Stimulated activated effector memory CD8-positive, alpha-beta T cell treated with anti-CD3 and anti-CD28 coated beads, Interleukin-12 subunit alpha, Interleukin-12 subunit beta, amount 100 ng/mL, for 72 hours (primary cell): ENCODE measurements around the gene ARHGEF6.
"Not testable (repeated sequence)": the region's sequence is repeated elsewhere in the genome, so short reads cannot be mapped to it uniquely, and the experiment has no call there.

ENCODE experiments used
- ATAC-seq: fragments of 150-1000 bp; cut with Tn5 transposase; 2 replicates; pipeline ENCODE4 v1.10.0; 2021
- DNase-seq, 2 donors: peaks; one replicate each; pipeline ENCODE4 v3.0.0; 2021 to 2022; ENCODE audit warnings: low spot score in 2 of 2
- H3K27ac Mint-ChIP-seq: one replicate; pipeline ENCODE4 v1.8.0; 2022; ENCODE audit warnings: mild to moderate bottlenecking, mixed read lengths
- H3K36me3 Mint-ChIP-seq: one replicate; pipeline ENCODE4 v1.8.0; 2022; ENCODE audit warnings: mild to moderate bottlenecking, mixed read lengths
- H3K4me1 Mint-ChIP-seq: one replicate; pipeline ENCODE4 v1.8.0; 2022; ENCODE audit warnings: mixed read lengths
- H3K4me3 Mint-ChIP-seq: one replicate; pipeline ENCODE4 v1.8.0; 2022; ENCODE audit warnings: mild to moderate bottlenecking, mixed read lengths
- H3K9me3 Mint-ChIP-seq: one replicate; pipeline ENCODE4 v1.8.0; 2022; ENCODE audit warnings: mixed read lengths

Gene ARHGEF6, protein sequence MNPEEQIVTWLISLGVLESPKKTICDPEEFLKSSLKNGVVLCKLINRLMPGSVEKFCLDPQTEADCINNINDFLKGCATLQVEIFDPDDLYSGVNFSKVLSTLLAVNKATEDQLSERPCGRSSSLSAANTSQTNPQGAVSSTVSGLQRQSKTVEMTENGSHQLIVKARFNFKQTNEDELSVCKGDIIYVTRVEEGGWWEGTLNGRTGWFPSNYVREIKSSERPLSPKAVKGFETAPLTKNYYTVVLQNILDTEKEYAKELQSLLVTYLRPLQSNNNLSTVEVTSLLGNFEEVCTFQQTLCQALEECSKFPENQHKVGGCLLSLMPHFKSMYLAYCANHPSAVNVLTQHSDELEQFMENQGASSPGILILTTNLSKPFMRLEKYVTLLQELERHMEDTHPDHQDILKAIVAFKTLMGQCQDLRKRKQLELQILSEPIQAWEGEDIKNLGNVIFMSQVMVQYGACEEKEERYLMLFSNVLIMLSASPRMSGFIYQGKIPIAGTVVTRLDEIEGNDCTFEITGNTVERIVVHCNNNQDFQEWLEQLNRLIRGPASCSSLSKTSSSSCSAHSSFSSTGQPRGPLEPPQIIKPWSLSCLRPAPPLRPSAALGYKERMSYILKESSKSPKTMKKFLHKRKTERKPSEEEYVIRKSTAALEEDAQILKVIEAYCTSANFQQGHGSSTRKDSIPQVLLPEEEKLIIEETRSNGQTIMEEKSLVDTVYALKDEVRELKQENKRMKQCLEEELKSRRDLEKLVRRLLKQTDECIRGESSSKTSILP

DNA sequence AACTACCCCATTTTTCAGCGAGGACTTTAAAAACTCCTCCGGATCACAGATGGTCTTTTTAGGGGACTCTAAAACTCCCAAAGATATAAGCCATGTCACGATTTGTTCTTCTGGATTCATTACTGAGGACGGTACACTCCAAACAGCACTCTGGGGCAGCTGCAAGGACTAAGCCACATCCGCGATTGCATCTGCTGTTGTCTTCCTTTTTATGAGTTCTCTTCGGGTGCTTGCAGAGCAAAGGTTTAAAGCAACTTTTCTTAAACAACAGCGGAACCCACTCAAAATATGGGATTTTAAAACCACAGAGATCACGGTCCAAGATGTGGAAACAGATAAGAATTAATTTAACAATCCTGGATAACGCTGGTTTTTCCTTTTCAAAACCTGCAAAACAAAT is at the start of gene ARHGEF6:
TSS of gene ARHGEF6 (minus strand) at position 170 of the 400 bp plus-strand sequence. CDS start at position 120, 50 bp downstream.
- Mint-ChIP-seq H3K4me3 (peak within 1 kb of the TSS; percentile 84), H3K9me3 (no peaks in the 10 kb centered on the region), H3K4me1 (peaks cover 43% of the 10 kb centered on the region), H3K36me3 (no peaks in the 10 kb centered on the region), H3K27ac (peak within 1 kb of the TSS; percentile 97)
- peak in 1 of 2 donors; percentile 48 for DNase-seq
- peak; percentile 72 for ATAC-seq

DNA sequence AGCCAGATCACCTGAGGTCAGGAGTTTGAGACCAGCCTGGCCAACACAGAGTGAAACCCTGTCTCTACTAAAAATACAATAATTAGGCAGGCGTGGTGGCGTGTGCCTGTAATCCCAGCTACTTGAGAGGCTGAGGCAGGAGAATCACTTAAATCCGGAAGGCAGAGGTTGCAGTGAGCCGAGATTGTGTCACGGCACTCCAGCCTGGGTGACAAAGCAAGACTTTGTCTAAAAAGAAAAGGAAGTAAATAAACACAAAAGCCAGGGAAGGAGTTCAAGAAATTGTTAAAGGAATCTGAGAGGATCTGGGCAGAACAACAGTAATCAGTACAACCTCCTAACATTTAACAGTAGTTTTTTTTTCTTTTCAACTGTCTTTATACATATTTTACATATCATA is 48.7 kb upstream of the ARHGEF6 start:
- H3K9me3 Mint-ChIP-seq, result no peaks in the 10 kb centered on the region
- H3K27ac Mint-ChIP-seq, result no peak overlapping the region
- H3K4me3 Mint-ChIP-seq, result no peak overlapping the region
- DNase-seq (no peak), ATAC-seq (no peak)
- no peaks in the 10 kb centered on the region for H3K4me1 Mint-ChIP-seq
- H3K36me3 Mint-ChIP-seq, result no peaks in the 10 kb centered on the region

DNA sequence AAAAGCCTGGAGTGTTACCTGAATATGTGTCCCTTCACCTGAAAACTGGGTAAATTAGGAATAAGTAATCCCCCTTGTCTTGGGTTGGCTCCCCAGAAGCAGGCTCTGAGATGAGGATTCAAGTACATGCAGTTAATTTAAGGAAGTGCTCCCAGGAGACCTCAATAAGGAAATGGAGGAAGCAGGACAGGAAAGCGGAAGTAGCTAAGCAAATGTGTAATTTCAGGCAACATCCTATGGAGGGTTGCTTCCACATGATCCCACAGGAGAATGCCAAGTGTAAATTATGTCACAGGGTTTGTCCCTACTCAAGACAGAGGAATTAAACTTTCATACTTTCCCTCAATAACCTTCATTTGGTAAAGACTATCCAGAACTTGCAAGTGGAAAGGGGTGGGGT is 48.1 kb upstream of the ARHGEF6 start:
- Mint-ChIP-seq H3K36me3 (no peaks in the 10 kb centered on the region), H3K4me1 (no peaks in the 10 kb centered on the region), H3K4me3 (no peak overlapping the region), H3K9me3 (no peaks in the 10 kb centered on the region), H3K27ac (no peak overlapping the region)
- no peak for ATAC-seq
- DNase-seq, result no peak

DNA sequence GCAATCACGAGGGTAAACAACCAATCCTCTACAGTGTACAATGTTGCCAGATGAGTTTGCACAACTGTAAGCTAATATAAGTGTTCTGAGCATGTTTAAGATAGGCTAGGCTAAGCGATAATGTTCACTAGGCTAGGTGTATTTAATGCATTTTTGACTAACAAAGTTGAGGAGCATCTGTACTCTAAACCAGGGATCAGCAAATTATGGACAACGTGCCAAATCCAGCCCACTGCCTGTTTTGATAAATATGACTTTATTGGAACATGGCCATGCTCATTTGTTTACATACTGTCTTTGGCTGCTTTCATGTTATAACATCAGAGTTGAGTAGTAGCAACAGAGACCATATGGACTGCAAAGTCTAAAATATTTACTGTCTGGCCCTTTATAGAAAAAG is 46.3 kb upstream of the ARHGEF6 start:
- DNase-seq (no peak), ATAC-seq (no peak)
- no peaks in the 10 kb centered on the region for H3K9me3 Mint-ChIP-seq
- H3K4me1 Mint-ChIP-seq, result no peaks in the 10 kb centered on the region
- no peak overlapping the region for H3K4me3 Mint-ChIP-seq
- no peaks in the 10 kb centered on the region for H3K36me3 Mint-ChIP-seq
- H3K27ac Mint-ChIP-seq, result no peak overlapping the region

DNA sequence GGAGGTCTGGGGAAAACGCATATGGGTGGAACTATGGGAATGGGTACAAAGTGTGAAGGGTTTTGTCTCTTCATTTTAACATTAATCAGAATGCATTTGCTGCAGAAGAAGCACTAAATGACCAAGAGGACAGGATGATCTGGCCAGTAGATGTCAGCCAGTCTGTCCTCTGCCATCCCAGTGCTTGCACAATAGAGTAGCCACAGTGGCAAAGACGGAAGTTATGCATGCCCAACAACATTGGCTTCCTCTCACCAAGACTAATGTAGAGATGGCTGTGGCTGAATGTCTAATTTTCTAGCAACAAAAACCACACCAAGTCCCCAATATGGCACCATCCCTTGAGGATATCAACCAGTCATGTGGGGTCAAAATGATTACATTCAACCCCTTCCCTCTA is 45.0 kb upstream of the ARHGEF6 start:
- Mint-ChIP-seq H3K9me3 (no peaks in the 10 kb centered on the region), H3K4me3 (no peak overlapping the region), H3K27ac (no peak overlapping the region), H3K36me3 (no peaks in the 10 kb centered on the region), H3K4me1 (no peaks in the 10 kb centered on the region)
- ATAC-seq, result no peak
- DNase-seq, result no peak

DNA sequence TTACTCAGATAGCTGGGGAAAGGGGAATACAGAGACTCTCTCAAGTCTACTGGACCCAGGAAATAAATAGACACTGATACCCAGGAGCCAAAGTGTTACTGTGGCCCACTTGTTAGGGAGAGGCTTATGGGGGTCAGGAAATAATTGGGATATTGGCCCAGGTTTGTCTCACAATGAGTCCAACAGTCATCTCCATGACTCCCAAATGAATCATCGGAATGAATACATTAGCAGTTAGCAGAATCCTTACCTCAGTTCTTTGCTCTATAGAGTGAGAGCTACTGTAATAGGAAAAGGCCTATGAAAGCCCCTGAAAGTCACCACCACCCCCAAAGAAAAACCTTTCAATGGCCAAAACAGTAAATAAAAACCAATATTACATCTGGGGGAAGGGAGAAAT is 42.4 kb upstream of the ARHGEF6 start:
- H3K36me3 Mint-ChIP-seq, result no peaks in the 10 kb centered on the region
- no peak for DNase-seq
- H3K4me3 Mint-ChIP-seq, result no peak overlapping the region
- ATAC-seq, result no peak
- no peak overlapping the region for H3K27ac Mint-ChIP-seq
- H3K4me1 Mint-ChIP-seq, result no peaks in the 10 kb centered on the region
- H3K9me3 Mint-ChIP-seq, result no peaks in the 10 kb centered on the region

DNA sequence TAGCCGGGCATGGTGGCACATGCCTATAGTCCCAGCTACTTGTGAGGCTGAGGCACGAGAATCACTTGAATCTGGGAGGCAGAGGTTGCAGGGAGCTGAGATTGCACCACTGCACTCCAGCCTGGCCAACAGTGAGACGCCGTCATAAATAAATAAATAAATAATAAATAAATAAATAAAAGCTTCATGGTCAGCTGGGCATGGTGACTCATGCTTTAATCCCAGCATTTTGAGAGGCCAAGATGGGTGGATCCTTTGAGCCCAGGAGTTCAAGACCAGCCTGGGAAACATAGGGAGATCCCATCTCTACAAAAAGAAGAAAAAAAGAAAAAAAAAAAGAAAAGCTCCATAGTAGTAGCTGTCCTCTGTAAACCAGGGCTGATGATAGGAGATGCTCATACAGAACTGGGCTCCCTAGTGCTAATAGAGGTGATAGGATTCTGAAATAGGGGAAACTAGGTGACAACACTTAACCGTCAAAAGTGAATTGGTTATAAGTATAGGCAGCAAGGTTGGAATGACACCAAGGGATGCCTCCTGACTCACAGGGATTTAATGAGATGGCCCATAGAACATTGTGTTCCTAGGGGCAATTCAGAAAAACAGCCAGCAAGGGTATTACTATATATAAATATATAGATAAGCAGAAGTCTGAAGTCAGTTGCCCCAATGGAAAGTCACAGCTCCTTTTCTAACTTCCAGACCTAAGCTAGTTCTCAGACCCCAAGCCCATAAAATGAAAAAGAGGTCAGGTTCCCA is 41.8 kb upstream of the ARHGEF6 start:
- H3K4me1 Mint-ChIP-seq, result no peaks in the 10 kb centered on the region
- no peak for ATAC-seq
- no peak for DNase-seq
- H3K9me3 Mint-ChIP-seq, result no peaks in the 10 kb centered on the region
- no peaks in the 10 kb centered on the region for H3K36me3 Mint-ChIP-seq
- no peak overlapping the region for H3K4me3 Mint-ChIP-seq
- no peak overlapping the region for H3K27ac Mint-ChIP-seq

DNA sequence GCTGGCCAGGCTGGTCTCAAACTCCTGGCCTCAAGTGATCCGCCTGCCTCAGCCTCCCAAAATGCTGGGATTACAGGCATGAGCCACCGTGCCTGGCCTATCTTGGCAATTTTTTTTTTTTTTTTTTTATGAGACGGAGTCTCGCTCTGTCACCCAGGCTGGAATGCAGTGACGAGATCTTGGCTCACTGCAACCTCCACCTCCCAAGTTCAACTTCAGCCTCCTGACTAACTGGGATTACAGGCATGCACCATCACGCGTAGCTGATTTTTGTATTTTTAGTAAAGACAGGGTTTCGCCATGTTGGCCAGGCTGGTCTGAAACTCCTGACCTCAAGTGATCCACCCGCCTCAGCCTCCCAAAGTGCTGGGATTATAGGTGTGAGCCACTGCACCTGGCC is 39.0 kb upstream of the ARHGEF6 start:
- H3K4me1 Mint-ChIP-seq, H3K4me3 Mint-ChIP-seq, H3K36me3 Mint-ChIP-seq, H3K27ac Mint-ChIP-seq, ATAC-seq, DNase-seq, H3K9me3 Mint-ChIP-seq: not testable (repeated sequence)

DNA sequence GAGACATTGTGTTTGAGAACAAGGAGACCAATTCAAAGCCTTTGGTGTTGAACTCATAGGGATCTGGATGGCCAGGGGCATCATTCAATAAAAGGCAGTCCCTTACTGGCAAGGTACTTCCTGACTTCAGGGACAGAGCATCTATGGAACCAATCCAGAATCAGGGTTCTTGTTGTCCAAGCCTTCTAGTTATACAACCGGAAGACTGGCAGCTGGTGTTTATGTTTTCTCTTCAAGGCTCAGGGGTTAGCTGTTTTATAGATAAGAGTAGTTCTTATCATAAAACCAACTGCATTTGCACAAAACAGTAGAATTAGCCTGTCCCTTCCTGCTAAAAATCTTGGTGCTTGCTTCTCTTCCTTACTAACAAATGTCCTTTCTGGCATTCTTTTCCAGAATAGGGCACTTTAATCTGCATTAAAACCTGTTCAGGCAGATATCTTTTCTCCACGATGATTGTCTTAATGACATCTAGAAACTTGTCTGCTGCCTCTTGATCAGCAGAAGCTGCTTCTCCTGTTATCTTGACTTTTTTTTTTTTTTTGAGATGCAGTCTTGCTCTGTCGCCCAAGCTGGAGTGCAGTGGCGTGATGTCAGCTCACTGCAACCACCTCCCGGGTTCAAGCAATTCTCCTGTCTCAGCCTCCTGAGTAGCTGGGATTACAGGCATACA is 38.4 kb upstream of the ARHGEF6 start:
- no peak overlapping the region for H3K4me3 Mint-ChIP-seq
- no peaks in the 10 kb centered on the region for H3K4me1 Mint-ChIP-seq
- H3K36me3 Mint-ChIP-seq, result no peaks in the 10 kb centered on the region
- no peak overlapping the region for H3K27ac Mint-ChIP-seq
- DNase-seq, result no peak
- H3K9me3 Mint-ChIP-seq, result no peaks in the 10 kb centered on the region
- ATAC-seq, result no peak

DNA sequence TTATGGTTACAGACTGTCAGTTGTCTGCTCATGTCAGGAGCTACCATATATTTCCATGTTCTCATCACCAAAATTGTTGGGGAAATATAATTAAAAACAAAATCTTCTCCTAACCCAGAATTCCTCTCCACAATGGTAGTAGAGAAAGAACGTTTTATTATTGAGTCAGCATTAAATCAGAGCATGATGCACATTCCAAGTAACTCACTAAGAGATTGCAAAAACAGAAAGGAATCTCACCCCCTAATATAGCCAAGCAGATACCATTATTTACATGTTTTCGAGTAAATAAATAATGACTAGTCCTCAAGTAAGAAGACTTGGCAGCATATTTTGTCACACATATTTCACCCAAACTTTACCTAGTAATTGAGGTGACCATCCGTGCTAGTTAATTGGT is 36.2 kb upstream of the ARHGEF6 start:
- DNase-seq, result no peak
- H3K4me1 Mint-ChIP-seq, result no peaks in the 10 kb centered on the region

DNA sequence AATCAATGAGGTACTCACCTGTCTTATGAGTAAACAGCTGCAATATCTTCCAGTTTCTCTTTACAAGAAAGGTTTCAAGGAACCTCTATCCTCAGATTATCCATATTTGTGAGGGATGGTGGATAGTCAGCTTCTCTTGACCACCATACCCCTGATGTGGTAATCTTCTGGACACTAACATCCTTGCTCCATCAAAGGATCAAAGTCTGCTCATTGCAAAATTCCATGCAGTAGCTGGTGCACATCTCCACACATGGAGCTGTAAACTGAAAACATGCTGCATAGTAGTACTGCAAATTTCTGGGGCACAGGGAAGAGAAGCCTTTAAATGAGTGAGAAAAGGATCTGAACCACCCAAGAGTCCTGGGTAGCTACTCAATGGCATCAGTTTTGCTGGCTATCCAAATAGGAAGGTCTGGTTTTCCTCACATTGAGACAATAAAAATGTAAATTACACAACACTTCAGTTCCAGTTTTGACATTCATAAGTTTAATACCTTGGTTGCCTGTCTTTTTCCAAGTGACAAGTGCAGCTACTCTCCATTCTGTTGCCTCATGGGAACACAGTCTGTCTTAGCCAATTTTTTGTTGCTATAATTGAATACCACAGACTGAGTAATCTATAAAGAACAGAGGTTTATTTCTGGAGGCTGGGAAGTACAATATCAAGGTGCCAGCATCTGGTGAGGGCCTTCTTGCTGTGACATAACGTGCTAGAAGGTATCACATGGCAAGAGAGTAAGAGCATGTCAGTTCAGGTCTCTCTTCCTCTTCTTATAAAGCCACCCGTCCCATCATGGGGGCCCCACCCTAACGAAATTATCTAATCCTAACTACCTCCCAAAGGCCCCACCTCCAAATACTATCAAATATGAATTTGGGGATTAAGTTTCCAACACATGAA is 34.4 kb upstream of the ARHGEF6 start:
- H3K36me3 Mint-ChIP-seq, result no peaks in the 10 kb centered on the region
- no peak for ATAC-seq
- H3K27ac Mint-ChIP-seq, result no peak overlapping the region

More for the DNA sequence above, 36.2 kb upstream of the ARHGEF6 start:
- H3K36me3 Mint-ChIP-seq, result no peaks in the 10 kb centered on the region
- H3K4me3 Mint-ChIP-seq, result no peak overlapping the region
- no peaks in the 10 kb centered on the region for H3K9me3 Mint-ChIP-seq
- H3K27ac Mint-ChIP-seq, result no peak overlapping the region
- ATAC-seq, result no peak

DNA sequence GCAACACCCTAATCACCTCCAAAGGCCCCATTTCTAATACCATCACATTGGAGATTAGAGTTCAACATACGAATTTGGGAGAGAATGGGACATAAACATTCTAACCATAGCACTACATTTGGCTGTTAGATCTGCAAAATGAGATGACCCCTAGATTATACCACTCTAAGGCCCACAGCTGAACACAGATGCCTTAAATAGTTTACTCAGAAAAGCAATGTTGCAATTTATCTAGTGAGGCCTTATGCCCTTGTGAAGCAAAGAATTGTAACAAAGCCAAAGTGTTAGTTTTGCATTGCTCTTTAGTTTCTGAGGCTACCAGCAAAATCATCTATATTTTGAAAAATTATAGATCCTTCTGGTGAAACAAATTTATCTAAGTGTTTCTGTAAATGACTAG is 31.6 kb upstream of the ARHGEF6 start:
- no peak for ATAC-seq
- DNase-seq, result no peak
- Mint-ChIP-seq H3K36me3 (no peaks in the 10 kb centered on the region), H3K9me3 (no peaks in the 10 kb centered on the region), H3K27ac (no peak overlapping the region), H3K4me3 (no peak overlapping the region), H3K4me1 (no peaks in the 10 kb centered on the region)

More for the DNA sequence above, 34.4 kb upstream of the ARHGEF6 start:
- Mint-ChIP-seq H3K9me3 (no peaks in the 10 kb centered on the region), H3K4me1 (no peaks in the 10 kb centered on the region), H3K4me3 (no peak overlapping the region)
- DNase-seq, result no peak

DNA sequence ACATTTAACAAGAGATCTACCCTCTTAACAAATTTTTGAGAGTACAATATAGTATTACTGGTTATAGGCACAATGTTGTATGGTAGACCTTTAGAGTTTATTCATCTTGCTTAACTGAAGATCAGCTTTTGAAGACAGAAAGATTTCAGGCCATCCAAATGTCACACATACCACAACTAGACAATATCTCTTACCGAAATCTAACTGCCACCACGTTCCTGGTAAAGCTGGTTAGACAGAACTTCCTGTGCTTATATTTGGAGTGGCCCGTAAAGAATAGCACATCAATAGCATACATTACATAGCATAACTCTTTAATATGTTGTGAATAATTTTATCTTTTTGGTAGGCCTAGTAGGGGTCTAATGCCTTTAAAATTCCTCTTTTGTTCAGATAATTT is 29.8 kb upstream of the ARHGEF6 start:
- ATAC-seq (peak; percentile 50), DNase-seq (no peak)
- H3K9me3 Mint-ChIP-seq, result no peaks in the 10 kb centered on the region
- no peaks in the 10 kb centered on the region for H3K36me3 Mint-ChIP-seq
- H3K27ac Mint-ChIP-seq, result peak overlapping the region; percentile 72
- H3K4me1 Mint-ChIP-seq, result no peaks in the 10 kb centered on the region
- peak overlapping the region; percentile 18 for H3K4me3 Mint-ChIP-seq

DNA sequence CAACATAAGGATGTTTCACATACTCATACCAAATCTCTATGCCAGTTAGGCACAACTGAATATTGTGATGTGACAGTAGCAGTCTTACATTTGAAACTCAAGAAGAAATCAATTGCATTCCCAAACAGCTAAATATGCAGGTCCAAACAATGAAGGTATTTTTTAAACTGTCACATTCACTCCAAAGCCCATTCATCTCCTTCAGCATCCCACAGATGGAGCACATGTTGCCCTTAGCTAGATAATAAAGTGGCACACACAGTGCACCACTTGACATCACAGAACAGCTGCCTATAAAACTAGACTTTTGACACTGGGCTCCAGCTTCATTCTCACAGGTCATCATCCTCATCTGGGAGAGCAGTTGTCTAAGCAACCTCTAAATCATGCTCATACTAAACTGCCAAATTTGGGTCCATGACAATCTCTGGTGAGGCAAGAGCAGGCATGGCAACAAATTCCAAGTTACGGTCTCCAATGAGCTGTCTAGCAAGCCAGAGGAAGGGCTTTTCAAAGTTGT is 26.2 kb upstream of the ARHGEF6 start:
- no peaks in the 10 kb centered on the region for H3K4me1 Mint-ChIP-seq
- no peak overlapping the region for H3K27ac Mint-ChIP-seq
- ATAC-seq, result no peak
- no peaks in the 10 kb centered on the region for H3K9me3 Mint-ChIP-seq
- DNase-seq, result no peak
- no peaks in the 10 kb centered on the region for H3K36me3 Mint-ChIP-seq
- H3K4me3 Mint-ChIP-seq, result no peak overlapping the region
